Measurements from ENCODE around the gene ETFA. TPM values are rescaled to one million over a fixed set of nuclear protein-coding genes. Genes with fewer than 3 reads are reported as not detected.

ETFA gene
- total and polyA plus RNA-seq, 2 experiments from 2014 or later = 117 to 303 TPM

- Histone ChIP-seq H3K9me3 (ENCODE audit: low read depth) (no peaks in the 10 kb centered on the region), H3K4me1 (ENCODE audit: low read depth) (peaks cover 11% of the 10 kb centered on the region), H3K27ac (no peak overlapping the region), H3K36me3 (no peaks in the 10 kb centered on the region), H3K4me3 (no peak overlapping the region), H3K27me3 (no peaks in the 10 kb centered on the region)
- TF ChIP-seq CTCF (IDR thresholded peaks at IDR 0.05; ENCODE audit: low read depth, low read length) = no peak
- DNase-seq (ENCODE audit: low read depth in 1 of 2, low spot score in 1 of 2) = peak; percentile 34 to 86
These were observed 104.8 kb downstream of the ETFA start for GRCh38 chr15:76206325-76206976.

GRCh38 chr15:76204916-76205460, 106.3 kb downstream of the ETFA start:
- H3K36me3 ChIP-seq = no peaks in the 10 kb centered on the region
- H3K27ac ChIP-seq = no peak overlapping the region
- no peaks in the 10 kb centered on the region for H3K27me3 ChIP-seq
- H3K9me3 ChIP-seq (ENCODE audit: low read depth) = no peaks in the 10 kb centered on the region
- H3K4me1 ChIP-seq (ENCODE audit: low read depth) = peaks cover 11% of the 10 kb centered on the region
- TF ChIP-seq CTCF (IDR thresholded peaks at IDR 0.05; ENCODE audit: low read depth, low read length) = no peak
- DNase-seq (ENCODE audit: low read depth in 1 of 2, low spot score in 1 of 2) = no peak
- H3K4me3 ChIP-seq = no peak overlapping the region

GRCh38 chr15:76204109-76204845, 107.0 kb downstream of the ETFA start:
- H3K9me3 ChIP-seq (ENCODE audit: low read depth) = no peaks in the 10 kb centered on the region
- no peak overlapping the region for H3K4me3 ChIP-seq
- no peak for DNase-seq (ENCODE audit: low read depth in 1 of 2, low spot score in 1 of 2)
- no peaks in the 10 kb centered on the region for H3K36me3 ChIP-seq
- peaks cover 11% of the 10 kb centered on the region for H3K4me1 ChIP-seq (ENCODE audit: low read depth)
- no peak overlapping the region for H3K27ac ChIP-seq
- H3K27me3 ChIP-seq = no peaks in the 10 kb centered on the region
- no peak for TF ChIP-seq CTCF (IDR thresholded peaks at IDR 0.05; ENCODE audit: low read depth, low read length)

GRCh38 chr15:76203346-76204108, 107.7 kb downstream of the ETFA start:
- no peak overlapping the region for H3K27ac ChIP-seq
- H3K36me3 ChIP-seq = no peaks in the 10 kb centered on the region
- no peak for TF ChIP-seq CTCF (IDR thresholded peaks at IDR 0.05; ENCODE audit: low read depth, low read length)
- peaks cover 11% of the 10 kb centered on the region for H3K4me1 ChIP-seq (ENCODE audit: low read depth)
- no peak overlapping the region for H3K4me3 ChIP-seq
- no peak for DNase-seq (ENCODE audit: low read depth in 1 of 2, low spot score in 1 of 2)
- no peaks in the 10 kb centered on the region for H3K9me3 ChIP-seq (ENCODE audit: low read depth)
- no peaks in the 10 kb centered on the region for H3K27me3 ChIP-seq

- TF ChIP-seq CTCF (IDR thresholded peaks at IDR 0.05; ENCODE audit: low read depth, low read length) = no peak
These were observed 109.6 kb downstream of the ETFA start for GRCh38 chr15:76201536-76202255.

More at GRCh38 chr15:76201536-76202255, 109.6 kb downstream of the ETFA start:
- no peak overlapping the region for H3K4me3 ChIP-seq
- H3K27ac ChIP-seq = no peak overlapping the region
- no peaks in the 10 kb centered on the region for H3K9me3 ChIP-seq (ENCODE audit: low read depth)
- no peaks in the 10 kb centered on the region for H3K27me3 ChIP-seq
- H3K36me3 ChIP-seq = no peaks in the 10 kb centered on the region
- H3K4me1 ChIP-seq (ENCODE audit: low read depth) = peaks cover 3% of the 10 kb centered on the region
- DNase-seq (ENCODE audit: low read depth in 1 of 2, low spot score in 1 of 2) = no peak

Measured in cardiac muscle cell (in vitro differentiated cells and primary cell).